Activated naive CD4-positive, alpha-beta T cell treated with anti-CD3 and anti-CD28 coated beads, Interleukin-2, amount 50 U/mL, for 72 hours (primary cell): ENCODE data around the gene BRD3. TPM values are rescaled to one million over a fixed set of nuclear protein-coding genes. Genes with fewer than 3 reads are reported as not detected.

ENCODE experiments used
- ATAC-seq, 2 donors: fragments of 150-1000 bp; cut with Tn5 transposase; 2 replicates each; pipeline ENCODE4 v1.10.0; 2021; ENCODE audit warnings: mild to moderate bottlenecking in 2 of 2, moderate library complexity in 2 of 2
- DNase-seq, 2 donors: peaks; one replicate each; pipeline ENCODE4 v3.0.0; 2021 to 2022; ENCODE audit warnings: low spot score in 2 of 2
- H3K27ac Mint-ChIP-seq, 2 donors: one replicate each; pipeline ENCODE4 v1.8.0; 2022; ENCODE audit warnings: mild to moderate bottlenecking in 2 of 2, mixed read lengths in 2 of 2
- H3K36me3 Mint-ChIP-seq, 2 donors: one replicate each; pipeline ENCODE4 v1.8.0; 2022; ENCODE audit warnings: mixed read lengths in 2 of 2
- H3K9me3 Mint-ChIP-seq, 2 donors: one replicate each; pipeline ENCODE4 v1.8.0; 2022; ENCODE audit warnings: mixed read lengths in 2 of 2
- total RNA-seq, 2 donors: library from RNA; stranded (reverse); gene quantifications; one replicate each; pipeline ENCODE4 v1.2.3, GENCODE V29; 2022

BRD3 gene
- total RNA-seq, 2 donors from 2014 or later = 24.6 to 29.5 TPM

DNA sequence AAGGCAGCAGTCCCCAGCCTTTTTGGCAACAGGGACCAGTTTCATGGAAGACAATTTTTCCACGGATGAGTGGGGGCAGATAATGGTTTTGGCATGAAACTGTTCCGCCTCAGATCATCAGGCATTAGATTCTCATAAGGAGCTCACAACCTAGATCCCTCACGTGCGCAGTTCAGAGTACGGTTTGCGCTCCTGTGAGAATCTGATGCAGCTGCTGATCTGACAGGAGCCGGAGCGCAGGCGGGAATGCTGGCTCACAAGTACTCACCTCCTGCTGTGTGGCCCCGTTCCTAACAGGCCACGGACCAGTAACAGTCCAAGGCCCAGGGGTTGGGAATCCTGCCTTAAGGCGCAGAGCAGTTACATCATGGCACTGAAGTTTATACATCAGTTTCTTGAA is 3.3 kb upstream of the BRD3 start:
- no peak overlapping the region for H3K27ac Mint-ChIP-seq
- H3K36me3 Mint-ChIP-seq = peaks cover 0 to under 1% of the 10 kb centered on the region in 2 donors
- DNase-seq = no peak
- no peaks in the 10 kb centered on the region for H3K9me3 Mint-ChIP-seq
- no peak for ATAC-seq

DNA sequence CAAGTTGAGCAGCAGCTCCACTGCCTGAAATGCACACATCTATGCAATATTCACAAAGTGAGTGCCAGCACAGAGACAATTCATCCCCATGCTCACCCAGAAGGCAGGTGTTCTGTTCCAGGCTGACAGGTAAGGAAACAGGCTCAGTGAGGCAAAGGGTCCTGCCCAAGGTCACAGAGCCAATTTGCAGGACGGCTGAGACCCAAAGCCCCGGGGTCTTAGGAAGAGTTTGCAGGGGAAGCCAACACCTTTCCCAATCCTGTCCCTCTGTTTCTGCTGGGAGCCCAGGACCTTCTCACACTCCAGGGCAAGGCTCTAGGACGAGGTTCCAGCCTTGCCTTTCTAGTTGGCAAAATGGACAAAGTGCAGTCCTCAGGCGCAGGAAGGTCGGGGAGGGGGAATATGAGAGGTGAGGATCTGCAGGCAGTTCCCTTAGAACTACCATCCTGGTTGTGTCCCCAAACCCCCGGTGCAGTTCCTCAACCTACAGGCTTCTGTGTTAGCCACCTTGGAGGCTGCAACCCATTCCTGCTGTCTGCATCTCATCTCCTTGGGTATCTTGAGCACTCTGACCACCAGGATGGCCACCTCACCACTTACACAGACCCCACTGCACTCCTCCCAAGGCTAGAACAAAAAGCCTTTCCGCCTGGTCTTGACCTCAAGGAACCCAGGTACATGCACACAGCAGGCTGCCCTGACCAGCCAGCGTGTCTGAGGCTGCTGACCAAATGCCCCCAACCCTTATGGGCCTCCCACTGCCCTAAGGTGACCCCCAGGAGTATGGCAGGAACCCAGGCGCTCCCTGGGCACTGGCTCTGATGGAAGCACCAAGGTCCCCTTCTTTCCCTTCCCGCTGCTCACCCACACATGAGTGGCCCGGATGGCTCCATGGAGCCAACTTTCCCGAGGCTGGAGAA is 1.9 kb upstream of the BRD3 start:
- H3K9me3 Mint-ChIP-seq = no peaks in the 10 kb centered on the region
- H3K36me3 Mint-ChIP-seq = no peaks in the 10 kb centered on the region
- ATAC-seq = no peak
- H3K27ac Mint-ChIP-seq = peak overlapping the region in 1 of 2 donors; percentile 73
- DNase-seq = no peak

DNA sequence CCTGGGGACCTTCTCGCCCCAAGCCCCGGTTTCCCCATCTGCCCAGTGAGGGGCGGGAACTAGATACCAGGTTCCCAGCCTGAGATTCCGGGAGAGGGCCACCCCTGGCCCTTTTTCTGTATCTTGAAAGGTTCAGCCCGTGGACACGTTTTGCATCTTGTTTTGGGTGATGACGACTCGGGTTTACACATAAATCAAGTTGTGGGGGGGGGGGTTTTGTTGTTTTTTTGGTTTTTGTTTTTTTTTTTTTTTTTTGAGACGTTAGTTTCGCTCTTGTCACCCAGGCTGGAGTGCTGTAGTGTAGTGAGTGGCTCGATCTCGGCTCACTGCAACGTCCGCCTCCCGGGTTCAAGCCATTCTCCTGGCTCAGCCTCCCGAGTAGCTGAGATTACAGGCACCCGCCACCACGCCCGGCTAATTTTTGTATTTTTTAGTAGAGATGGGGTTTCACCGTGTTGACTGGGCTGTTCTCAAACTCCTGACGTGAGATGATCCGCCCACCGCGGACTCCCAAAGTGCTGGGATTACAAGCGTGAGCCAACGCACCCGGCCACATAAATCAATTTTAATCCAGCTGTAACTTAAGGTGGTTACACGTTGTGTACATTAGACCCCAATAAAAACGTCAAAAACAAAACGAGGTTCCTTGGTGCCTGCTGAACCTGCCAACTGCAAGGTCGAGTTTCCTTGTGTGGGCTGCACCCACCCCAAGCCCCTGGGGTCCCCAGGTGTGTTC is 1.1 kb upstream of the BRD3 start:
- no peak for DNase-seq
- no peak for ATAC-seq
- H3K9me3 Mint-ChIP-seq = no peaks in the 10 kb centered on the region
- H3K36me3 Mint-ChIP-seq = no peaks in the 10 kb centered on the region
- H3K27ac Mint-ChIP-seq = peak overlapping the region; percentile 72 to 73

DNA sequence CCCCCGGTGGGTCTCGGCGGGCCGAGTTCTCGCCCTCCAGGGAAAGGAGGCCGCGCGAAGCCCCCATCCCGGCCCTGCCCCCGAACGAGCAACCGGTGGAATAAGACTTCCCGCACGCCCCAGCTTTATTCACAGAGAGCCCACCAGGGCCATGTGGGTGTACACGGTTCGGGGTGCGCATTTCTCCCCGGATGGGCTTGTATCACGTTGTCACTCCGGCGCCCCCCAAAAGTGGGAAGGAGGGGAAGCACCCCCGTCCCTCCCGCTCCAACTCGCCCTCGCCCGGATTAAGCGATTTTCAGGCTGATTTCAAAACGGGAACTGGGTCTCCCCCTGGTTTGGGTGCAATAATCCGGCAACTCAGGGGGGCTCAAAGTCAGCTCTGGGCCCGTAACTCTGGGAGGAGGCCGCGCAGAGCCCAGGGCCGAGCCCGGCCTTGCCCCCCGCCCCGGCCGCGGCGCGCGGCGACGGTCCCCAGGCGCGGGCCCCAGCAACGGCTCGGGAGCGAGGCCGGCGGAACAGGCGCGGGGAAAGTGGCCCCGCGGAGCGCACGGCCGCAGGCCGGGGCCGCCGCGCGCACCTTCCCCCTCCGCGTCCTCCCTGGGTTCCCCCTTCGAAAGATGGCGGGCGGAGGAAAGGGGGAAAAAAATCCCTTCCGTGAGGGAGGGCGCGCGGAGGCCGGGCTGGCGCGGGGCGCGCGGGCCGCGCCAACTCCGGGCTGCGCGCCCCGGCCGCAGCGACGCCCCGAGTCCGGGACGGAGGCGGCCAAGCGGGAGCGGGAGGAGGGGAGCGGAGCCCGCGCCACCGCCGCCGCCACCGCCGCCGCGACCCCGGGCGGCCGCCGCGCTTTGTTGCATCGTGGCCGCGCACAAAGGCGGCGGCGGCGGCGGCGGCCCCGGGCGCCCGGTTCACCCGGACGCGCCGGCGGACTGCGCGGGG is 644 bp downstream of the BRD3 start:
- H3K9me3 Mint-ChIP-seq = no peaks in the 10 kb centered on the region
- H3K27ac Mint-ChIP-seq = peak overlapping the region; percentile 90 to 92
- ATAC-seq (peak; percentile 3 to 4), DNase-seq (peak; percentile 32 to 57)
- no peaks in the 10 kb centered on the region for H3K36me3 Mint-ChIP-seq

DNA sequence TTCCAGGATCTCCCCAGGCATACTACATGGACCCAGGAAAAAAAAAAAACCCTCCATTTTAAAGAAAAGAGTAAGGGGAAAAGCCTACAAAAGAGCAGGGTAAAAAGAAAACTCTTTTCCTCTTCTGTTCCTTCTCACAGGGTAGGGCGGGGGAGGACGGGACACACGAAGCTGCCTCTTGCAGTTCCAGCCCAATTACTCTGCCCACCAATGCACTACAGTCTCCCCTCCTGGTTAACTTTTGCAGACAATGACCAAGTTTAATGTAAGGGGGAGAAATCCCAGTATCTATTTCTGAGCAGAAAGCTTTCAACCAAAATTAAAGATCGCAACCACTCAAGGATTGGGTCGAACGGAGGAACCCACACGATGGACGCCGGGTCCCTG is 1.3 kb downstream of the BRD3 start:
- H3K9me3 Mint-ChIP-seq = no peaks in the 10 kb centered on the region
- no peaks in the 10 kb centered on the region for H3K36me3 Mint-ChIP-seq
- ATAC-seq = no peak
- H3K27ac Mint-ChIP-seq = peak overlapping the region; percentile 90 to 92
- DNase-seq = peak in 1 of 2 donors; percentile 43

DNA sequence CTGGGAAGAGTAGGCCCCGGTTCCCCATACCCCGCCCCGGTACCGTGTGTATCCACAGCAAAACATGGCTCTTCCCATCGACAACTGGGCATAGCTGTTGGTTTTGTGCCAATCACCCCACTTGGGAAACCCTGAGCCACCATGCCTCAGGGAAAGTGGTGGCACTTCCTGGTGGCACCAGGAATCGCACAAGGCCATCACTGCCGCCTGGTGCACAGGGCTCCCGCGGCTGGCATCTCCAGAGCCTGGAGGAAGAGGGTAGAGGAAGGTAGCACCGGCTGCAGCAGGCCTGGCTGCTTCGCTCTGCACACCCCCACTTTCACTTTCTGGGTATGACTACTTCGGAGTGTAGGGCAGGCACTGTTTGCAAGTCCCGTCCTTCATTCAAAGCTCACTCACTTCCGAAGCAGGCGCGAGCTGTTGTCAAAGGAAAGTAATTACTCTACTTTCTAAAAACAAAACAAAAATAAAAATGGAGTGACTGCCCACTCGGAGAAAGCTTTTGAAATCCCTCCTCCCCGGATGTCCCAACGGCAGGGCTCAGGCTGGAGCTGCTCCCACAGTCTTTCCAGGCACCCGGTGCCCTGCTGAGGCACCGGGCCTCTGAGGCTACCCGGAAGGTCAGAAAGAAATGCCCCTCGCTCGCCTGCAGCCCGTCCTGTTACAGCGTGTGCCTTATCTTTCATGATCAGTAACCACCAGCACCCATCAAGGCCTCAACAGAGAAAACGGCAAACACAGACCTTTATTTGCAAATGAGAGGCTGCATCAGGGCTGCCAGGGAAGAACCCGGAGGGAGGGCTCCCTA is 2.0 kb downstream of the BRD3 start:
- Mint-ChIP-seq H3K27ac (peak overlapping the region; percentile 90 to 92), H3K9me3 (no peaks in the 10 kb centered on the region), H3K36me3 (no peaks in the 10 kb centered on the region)
- DNase-seq = peak; percentile 65 to 73
- ATAC-seq = peak; percentile 62 to 70

DNA sequence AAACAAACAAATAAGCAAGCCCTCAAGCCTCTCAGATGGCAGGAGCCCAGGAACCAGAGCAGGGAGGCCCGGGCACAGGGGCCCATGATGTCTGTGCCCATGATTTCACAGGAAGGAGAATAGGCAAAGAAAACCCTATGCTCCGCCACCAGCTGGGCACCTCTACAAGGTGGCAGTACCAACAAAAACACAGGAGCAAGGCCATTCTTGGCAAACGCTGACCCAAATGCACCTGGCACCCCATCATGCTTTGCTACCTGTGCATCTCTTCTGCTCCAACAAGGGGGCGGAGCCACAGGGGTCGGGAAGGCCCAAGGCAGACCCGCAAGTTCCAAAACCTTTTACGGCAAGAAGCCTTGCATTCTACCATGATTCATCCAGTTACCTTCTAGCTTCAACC is 3.1 kb downstream of the BRD3 start:
- ATAC-seq (no peak), DNase-seq (no peak)
- H3K9me3 Mint-ChIP-seq = no peaks in the 10 kb centered on the region
- H3K27ac Mint-ChIP-seq = no peak overlapping the region
- H3K36me3 Mint-ChIP-seq = no peaks in the 10 kb centered on the region

DNA sequence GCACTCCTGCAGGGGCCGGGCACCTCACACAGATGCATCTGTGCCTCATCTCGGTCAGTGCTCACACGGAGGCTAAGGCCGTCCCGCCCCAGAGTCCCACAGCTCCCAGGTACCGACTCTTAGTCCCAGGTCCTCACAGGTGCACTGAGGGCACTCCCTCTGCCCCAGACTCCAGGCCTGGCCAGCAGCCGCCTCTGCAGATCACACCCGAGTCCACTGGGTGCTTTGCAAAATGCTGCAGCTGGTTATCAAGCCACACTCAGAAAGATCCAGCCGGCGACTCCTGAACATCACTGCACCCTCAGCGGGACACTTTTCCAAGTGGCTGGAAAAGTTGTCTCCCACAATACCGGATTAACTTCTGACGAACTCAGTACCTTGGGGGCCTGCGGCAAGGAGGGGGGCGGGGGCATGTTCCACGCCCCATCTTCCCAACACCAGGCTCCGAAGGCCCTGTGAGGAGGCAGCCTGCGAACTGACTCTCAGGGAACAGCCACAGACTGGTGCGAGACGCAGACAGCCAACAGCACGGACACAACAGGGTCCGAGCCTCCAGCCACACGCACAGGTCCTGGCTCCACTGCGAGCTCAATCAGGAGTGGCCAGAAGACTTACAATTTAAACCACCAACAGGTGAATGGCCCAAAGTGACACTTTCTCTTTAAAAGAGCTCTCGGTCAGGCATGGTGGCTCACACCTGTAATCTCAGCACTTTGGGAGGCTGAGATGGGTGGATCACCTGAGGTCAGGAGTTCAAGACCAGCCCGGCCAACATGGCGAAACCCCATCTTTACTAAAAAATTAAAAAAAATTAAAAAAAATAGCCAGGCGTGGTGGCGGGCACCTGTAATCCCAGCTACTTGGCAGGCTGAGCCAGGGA is 4.0 kb downstream of the BRD3 start:
- H3K9me3 Mint-ChIP-seq = no peaks in the 10 kb centered on the region
- no peak for ATAC-seq
- H3K36me3 Mint-ChIP-seq = no peaks in the 10 kb centered on the region
- H3K27ac Mint-ChIP-seq = no peak overlapping the region
- DNase-seq = peak in 1 of 2 donors; percentile 51

DNA sequence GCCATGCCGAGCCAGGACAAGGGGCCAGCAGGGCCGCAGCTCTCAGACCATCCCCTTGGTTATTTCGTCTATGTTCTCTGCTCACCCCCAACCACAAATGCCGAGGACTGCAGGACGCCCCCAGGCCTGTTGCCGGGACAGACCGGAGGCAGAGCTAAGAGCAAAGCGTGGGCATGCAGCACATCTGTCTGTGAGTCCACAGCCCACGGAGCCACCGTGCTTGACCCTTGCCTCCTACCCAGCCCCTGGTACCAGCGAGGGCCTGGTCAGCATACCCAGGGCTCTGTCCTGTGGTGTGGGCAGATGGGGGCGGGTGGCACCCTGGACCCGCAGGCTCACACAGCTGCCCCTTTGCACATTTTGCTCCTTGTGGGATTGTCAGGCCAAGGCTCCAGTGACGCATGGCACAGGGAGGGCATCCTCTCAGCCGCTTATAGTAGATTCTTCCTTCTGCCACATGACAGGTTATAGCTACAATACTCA is 4.7 kb downstream of the BRD3 start:
- DNase-seq = no peak
- ATAC-seq = no peak
- H3K36me3 Mint-ChIP-seq = no peaks in the 10 kb centered on the region

DNA sequence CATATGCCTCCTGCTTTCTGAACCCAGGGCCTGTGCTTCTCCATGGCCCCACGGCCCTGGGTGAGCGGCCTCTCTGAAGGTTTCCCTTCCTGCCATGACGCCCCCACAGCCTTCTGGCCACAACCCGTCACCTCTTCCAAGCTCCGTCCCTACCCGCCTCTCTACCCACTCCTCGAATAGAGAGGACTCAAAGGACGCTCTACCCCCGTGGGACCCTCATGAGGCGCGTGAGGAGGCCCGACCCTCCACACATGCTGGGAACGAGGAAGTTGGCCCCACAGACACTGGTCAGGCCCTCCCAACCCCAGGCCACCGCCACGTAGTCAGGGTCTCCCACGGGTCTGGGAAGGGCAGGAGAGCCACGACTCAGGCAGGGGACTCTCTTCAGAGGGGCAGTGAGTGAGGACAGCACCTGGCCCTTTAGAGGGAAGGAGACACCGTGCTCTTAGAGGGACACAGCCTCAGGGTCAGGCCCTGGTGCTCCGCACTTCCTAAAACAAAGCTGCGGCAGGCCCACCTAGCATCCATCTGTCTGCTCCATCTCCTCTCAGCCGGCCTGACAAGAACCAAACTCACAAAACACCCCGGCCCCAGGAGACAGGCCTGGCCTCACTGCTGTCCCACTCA is 5.3 kb downstream of the BRD3 start:
- Mint-ChIP-seq H3K27ac (peak overlapping the region in 1 of 2 donors; percentile 11), H3K9me3 (no peaks in the 10 kb centered on the region), H3K36me3 (no peaks in the 10 kb centered on the region)
- DNase-seq (peak in 1 of 2 donors; percentile 47), ATAC-seq (no peak)

More for the DNA sequence above, 4.7 kb downstream of the BRD3 start:
- Mint-ChIP-seq H3K9me3 (no peaks in the 10 kb centered on the region), H3K27ac (peak overlapping the region in 1 of 2 donors; percentile 14)

DNA sequence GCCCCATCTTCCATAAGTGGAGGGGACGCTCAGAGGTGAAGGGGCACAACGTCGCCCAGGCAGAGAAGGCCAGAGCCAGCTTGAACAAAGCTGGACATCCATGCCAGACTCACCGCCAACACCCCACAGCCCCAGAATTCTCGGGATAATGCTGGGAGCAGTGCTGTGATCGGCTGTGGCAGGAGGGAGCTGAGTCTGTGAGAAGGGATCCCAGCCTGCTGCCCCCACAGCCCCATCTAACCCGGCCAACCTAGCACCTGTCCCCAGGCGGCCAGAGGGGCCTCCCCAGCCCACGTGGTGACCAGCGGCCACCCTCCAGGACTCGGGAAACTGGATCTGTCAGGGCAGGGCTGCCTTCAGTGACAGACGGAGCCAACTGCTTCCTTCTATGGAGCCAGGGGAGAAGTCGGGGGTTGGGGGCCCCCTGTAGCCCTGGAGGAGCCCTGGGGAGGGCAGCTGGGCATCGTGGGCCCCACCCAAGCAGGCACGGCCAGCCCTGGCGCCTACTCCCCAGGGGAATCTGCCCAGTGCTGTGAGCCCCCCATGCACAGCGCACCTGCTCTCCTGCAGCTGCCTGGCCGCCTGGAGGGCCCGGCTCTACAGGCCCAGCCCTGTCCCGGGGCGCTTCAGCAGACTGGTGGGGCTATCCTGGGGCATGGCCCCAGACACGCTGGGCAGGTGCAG is 6.0 kb downstream of the BRD3 start:
- Mint-ChIP-seq H3K36me3 (no peaks in the 10 kb centered on the region), H3K27ac (peak overlapping the region in 1 of 2 donors; percentile 14), H3K9me3 (no peaks in the 10 kb centered on the region)
- no peak for ATAC-seq
- DNase-seq = no peak

DNA sequence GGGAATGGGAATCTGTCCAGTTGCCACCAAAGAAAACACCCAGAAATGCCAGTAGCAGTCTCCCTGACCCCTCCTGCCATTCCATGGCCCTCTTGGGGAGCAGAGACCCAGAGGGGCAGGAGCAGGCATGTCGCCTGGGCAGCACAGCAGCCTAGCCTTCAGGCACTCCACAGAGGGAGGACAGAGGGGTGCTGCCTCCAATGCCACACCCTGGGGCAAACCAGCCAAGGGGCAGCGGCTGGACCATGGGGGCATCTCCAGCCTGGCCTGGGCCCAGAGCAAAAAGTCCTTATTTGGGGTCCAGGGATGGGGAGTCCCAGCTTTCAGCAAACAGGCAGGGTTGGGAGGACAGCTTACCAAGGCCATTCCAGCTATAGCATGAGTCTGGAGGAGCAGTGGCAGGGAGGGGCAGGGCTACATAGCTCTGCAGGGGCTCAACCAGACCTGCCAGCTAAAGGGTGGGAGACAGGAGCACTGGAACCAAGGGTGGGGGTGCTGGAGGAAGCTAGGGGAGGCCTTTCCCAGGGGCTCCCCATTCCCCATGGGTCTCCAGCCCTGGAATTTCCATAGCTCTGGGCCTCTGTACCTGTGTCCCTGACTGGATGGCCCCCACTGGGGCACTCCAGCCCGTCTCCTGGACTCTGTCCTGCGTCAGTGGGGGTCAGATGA is 6.7 kb downstream of the BRD3 start:
- no peak for ATAC-seq
- no peaks in the 10 kb centered on the region for H3K36me3 Mint-ChIP-seq
- DNase-seq = peak in 1 of 2 donors; percentile 34

DNA sequence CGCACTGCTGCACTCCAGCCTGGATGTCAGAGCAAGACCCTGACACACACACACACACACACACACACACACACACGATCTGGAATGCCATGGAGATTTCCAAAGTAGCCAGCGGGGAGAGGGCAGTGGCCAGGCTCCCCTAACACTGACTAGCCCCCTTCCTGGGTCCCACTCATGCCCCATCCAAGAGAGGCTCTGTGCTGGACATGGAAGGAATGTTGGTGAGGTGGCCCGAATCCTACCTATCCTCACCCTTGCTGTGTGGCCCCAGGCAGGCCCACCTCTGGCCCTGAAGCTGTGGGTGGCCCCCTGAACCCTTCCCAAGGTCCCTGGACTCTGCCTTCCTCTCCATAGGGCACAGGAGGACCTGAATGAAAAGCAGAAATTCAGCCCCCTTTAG is 7.3 kb downstream of the BRD3 start:
- no peaks in the 10 kb centered on the region for H3K36me3 Mint-ChIP-seq
- H3K27ac Mint-ChIP-seq = peak overlapping the region; percentile 60 to 69

More for the DNA sequence above, 6.7 kb downstream of the BRD3 start:
- Mint-ChIP-seq H3K9me3 (no peaks in the 10 kb centered on the region), H3K27ac (peak overlapping the region; percentile 14 to 69)

More for the DNA sequence above, 7.3 kb downstream of the BRD3 start:
- DNase-seq (no peak), ATAC-seq (no peak)
- no peaks in the 10 kb centered on the region for H3K9me3 Mint-ChIP-seq
